SH-SY5Y (cell line): ENCODE measurements around the gene OSTN.

Experiments
- GATA2 ChIP-seq: IDR thresholded peaks from 2 replicates; pipeline ENCODE4 v1.6.1; 2011; ENCODE audit warnings: mild to moderate bottlenecking, low read depth, low read length
- GATA3 ChIP-seq: IDR thresholded peaks from 2 replicates; pipeline ENCODE4 v1.6.1; 2011; ENCODE audit warnings: low read depth, mild to moderate bottlenecking, low read length, moderate library complexity

The OSTN gene

GRCh38 chr3:191280111-191280510 lies 81.1 kb downstream of the OSTN start:
- TF ChIP-seq GATA2 (no peak), GATA3 (no peak)

DNA sequence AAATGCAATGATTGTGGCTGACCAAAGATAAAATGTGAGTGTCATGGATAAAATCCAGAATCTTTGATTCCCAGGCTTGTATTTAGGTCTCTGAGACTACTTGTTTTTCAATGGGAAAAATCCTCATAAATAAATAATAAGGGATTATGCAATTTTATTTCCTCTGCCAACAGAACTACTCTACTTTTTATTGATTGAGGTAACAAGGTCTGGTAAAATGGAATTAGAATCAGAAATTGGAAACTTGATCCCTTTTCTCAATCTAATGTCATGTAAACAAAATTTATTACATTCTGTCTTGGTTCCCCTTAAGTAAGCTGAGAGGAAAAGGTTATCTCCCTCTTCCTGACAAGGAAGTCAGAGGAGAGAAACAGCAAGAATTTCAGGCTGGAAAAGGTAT lies 81.8 kb downstream of the OSTN start:
- TF ChIP-seq GATA2 (no peak), GATA3 (no peak)

DNA sequence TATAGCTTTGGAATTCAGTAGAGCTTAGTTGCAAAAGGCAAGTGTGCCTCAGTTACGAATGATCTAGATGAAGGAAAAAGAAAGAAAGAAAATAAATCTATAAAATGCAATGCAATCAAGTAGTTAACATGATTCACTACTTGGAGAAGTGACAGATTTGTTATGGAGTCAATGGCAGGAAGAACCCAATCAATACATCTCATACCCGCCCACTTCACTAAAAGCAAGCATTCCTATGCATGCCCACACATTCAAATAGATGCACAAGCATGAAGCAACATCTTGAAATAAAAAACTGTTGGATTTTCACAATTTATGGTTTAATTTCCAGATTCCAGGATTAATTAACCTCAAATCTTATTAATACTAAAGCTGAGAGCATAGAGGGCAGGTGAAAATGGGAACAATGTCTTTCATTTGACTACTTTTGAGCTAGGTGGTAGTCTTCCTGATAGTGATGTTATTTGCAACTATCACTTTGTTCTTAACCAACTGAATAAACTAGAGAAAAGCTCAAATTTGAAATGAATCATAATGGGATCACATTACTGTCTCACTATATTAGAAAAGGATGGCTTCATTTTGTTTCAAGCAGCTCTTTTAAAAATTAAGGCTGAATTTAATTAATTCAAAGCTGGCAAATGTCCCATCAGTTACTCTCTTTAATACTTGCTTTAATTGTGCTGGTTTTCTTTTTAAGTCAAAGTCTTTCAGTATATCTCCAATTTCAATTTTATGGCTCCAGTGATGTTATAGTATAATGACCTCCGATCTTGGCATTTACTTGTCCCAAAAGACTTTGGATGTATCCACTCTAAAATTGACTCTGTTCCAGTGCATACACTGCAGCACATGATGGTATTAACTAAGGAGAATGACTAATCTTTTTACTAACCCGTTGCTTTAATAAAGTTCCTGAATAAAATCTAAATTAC lies 83.5 kb downstream of the OSTN start:
- TF ChIP-seq GATA2 (no peak), GATA3 (no peak)

DNA sequence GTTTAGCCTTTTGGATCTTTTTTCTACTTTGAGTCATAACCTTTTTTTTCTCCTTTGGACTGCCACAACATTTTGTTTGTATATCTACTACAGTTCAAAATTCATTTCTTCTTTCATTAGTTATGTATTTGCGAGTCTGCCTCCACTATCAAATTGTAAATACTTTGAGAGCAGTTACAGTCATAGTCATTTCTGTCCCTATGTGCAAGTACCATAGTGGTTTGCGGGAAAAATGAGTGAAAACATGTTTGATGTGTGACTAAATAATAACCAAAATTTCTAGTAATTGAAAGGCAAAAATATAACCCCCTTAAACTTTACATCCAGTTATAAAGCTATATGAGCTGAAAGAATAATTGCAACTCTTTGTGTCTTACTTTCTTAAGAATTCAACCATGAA lies 84.4 kb downstream of the OSTN start:
- TF ChIP-seq GATA3 (no peak), GATA2 (no peak)

GRCh38 chr3:191290311-191291025 lies 91.4 kb downstream of the OSTN start:
- TF ChIP-seq GATA2 (no peak), GATA3 (no peak)

GRCh38 chr3:191292243-191293015 lies 93.4 kb downstream of the OSTN start:
- TF ChIP-seq GATA2: no peak
- no peak for TF ChIP-seq GATA3

DNA sequence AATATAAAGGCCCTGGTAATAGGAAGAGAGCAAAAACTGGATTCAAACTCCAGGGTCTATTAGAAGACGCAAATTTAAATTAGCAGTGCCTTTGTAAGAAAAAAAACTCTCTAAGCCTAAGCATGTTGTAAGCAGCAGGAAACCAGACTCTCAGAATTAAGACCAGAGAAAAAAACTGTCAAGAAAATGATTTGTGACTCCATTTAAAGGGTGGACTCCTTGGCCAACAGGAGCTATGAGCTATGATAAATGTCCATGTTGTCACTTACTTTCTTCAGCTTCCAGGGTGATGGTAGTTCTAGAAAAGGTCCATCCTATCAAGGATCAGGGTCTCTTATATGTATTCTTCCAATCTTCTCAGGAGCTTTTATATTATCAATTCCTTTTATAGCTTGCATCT lies 95.2 kb downstream of the OSTN start:
- TF ChIP-seq GATA2 (no peak), GATA3 (no peak)

GRCh38 chr3:191296041-191296541 lies 97.0 kb downstream of the OSTN start:
- TF ChIP-seq GATA3 (no peak), GATA2 (no peak)

- no peak for TF ChIP-seq GATA2
- no peak for TF ChIP-seq GATA3
These were observed 99.8 kb downstream of the OSTN start for GRCh38 chr3:191298846-191299245.

- TF ChIP-seq GATA3 (no peak), GATA2 (no peak)
These were observed 101.4 kb downstream of the OSTN start for GRCh38 chr3:191300422-191300821.

GRCh38 chr3:191301017-191301416 lies 102.0 kb downstream of the OSTN start:
- TF ChIP-seq GATA2 (no peak), GATA3 (no peak)

GRCh38 chr3:191301782-191302411 lies 102.9 kb downstream of the OSTN start:
- TF ChIP-seq GATA2 (no peak), GATA3 (no peak)

DNA sequence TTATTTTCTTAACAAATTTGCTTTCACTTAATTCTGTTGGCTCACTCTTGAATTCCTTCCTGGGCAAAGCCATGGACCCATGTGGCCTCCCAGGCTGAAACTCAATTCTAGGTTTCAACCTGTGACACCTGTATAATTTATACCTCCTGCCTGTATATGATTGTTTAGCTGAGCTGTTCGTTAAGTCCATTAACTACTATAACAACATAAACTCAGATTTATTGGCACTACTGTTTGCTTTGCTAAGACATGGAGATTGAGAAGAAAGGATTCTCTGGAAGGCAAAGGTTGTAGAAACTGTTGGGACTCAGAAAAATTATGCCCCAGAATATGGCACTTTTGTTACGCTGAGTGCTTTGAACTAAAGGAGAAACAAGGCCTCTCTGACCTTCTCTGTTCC lies 103.4 kb downstream of the OSTN start:
- TF ChIP-seq GATA3 (no peak), GATA2 (no peak)

GRCh38 chr3:191303596-191303995 lies 104.6 kb downstream of the OSTN start:
- TF ChIP-seq GATA2 (peak; percentile 24; the same call in 1 of the 2 replicates), GATA3 (no peak)
